ENCODE measurements around the gene CNPPD1.

The CNPPD1 gene

DNA sequence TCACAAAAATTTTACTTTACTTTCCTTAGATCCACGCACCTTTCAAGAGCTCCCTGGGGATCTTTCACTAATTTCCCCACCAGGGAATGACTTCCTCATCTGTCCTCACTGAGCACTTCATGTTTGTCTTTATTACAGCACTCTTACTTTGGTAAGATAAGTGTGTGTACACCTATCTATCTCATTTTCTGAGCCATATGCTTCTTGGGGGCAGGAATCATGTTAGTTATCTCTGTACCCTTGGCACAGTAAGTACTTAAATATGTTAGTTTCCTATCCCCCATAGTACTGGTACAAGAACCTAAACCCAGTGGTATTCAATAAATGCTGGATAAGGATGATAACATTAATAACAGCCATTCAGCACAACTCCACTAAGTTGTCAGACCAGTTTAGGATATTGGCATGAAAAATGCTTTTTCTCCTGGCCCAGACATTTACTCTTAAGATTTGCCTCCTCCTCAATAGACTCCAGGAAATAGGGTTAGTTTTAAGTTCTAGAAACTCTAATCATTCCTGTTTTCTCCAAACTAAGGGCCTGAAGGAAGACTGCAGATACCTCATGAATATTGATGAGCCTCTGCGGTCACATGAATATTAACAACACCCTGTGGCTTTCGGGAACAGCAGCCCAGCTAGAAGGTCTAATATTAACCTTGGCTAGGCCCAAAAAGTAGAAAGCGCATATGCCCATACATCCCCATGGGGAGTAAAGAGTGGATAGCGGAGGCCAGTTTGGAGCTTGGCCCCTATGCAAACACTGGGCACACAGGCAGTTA lies 54.3 kb downstream of the CNPPD1 start:
- DNase-seq (ENCODE audit: low read depth in 2 of 2) = no peak

Data from activated CD4-positive, alpha-beta T cell treated with anti-CD3 and anti-CD28 coated beads for 24 hours (primary cell).